Kidney (tissue), 14 donors: ENCODE results near the gene TNK2. TPM values are rescaled to one million over a fixed set of nuclear protein-coding genes. Genes with fewer than 3 reads are reported as not detected.

ENCODE experiments used
- DNase-seq, 5 donors: peaks; one replicate each; pipeline ENCODE4 v3.0.0-alpha.2; 2013 to 2020
- FAIRE-seq: peaks from 2 replicates; lab custom pipeline; 2012; peaks lifted over from hg19 to GRCh38; lab: Jason Lieb, UNC
- H3K27ac ChIP-seq, 2 donors: one replicate each; pipeline ENCODE4 v1.7.0; 2013; ENCODE audit warnings: low read depth in 2 of 2, low read length in 2 of 2, inconsistent platforms in 1 of 2
- H3K27me3 ChIP-seq: one replicate; pipeline ENCODE4 v1.7.1; 2013; ENCODE audit warnings: low read length, inconsistent platforms; ENCODE audit not compliant: control insufficient read depth, insufficient read depth
- H3K36me3 ChIP-seq, 3 donors: one replicate each; pipeline versions ENCODE4 v1.7.0 to v1.7.1; 2013; ENCODE audit warnings: low read length in 3 of 3, control low read depth in 1 of 3, inconsistent platforms in 1 of 3; ENCODE audit not compliant: insufficient read depth in 3 of 3, control insufficient read depth in 2 of 3
- H3K4me1 ChIP-seq, 3 donors: one replicate each; pipeline versions ENCODE4 v1.7.0 to v1.7.1; 2013; ENCODE audit warnings: low read length in 3 of 3, inconsistent platforms in 1 of 3, low read depth in 1 of 3; ENCODE audit not compliant: control insufficient read depth in 2 of 3, insufficient read depth in 2 of 3
- H3K4me3 ChIP-seq, 3 donors: one replicate each; pipeline versions ENCODE4 v1.7.0 to v1.8.1; 2013; ENCODE audit warnings: low read length in 3 of 3, control low read depth in 1 of 3, inconsistent platforms in 1 of 3
- H3K9ac ChIP-seq, 3 donors: one replicate each; pipeline versions ENCODE4 v1.7.0 to v1.7.1; 2013; ENCODE audit warnings: low read length in 3 of 3, control low read depth in 1 of 3, inconsistent platforms in 1 of 3
- H3K9me3 ChIP-seq, 3 donors: one replicate each; pipeline versions ENCODE4 v1.7.0 to v1.7.1; 2013; ENCODE audit warnings: low read length in 3 of 3, control low read depth in 1 of 3, inconsistent platforms in 1 of 3; ENCODE audit not compliant: control insufficient read depth in 2 of 3, insufficient read depth in 1 of 3
- intact Hi-C: fragments of 100-400 bp; cut with DNase I; formaldehyde crosslinking; loops from one replicate; pipeline ENCODE4 v1.11.1; 2022
- polyA plus RNA-seq: library from polyadenylated mRNA; stranded (reverse); fragments of 350-450 nt; fragmentation: Illumina TruSeq; extraction: RNeasy Lipid Tissue Mini Kit (QIAGEN cat#74804); gene quantifications from one replicate; pipeline ENCODE4 v1.2.3, GENCODE V29; 2014; ENCODE audit warnings: low read depth, low replicate concordance; ENCODE audit not compliant: insufficient read depth
- total RNA-seq: library from RNA; stranded (reverse); fragmentation: NEBNext Ultra II Directional; extraction: Animal tissue kit (Norgen Biotek cat#: 25700); gene quantifications from one replicate; pipeline ENCODE4 v1.2.1, GENCODE V29; 2021
- TF ChIP-seq, protein P1 (sequence below): IDR thresholded peaks from 3 replicates; pipeline ENCODE4 v1.5.1; 2012; ENCODE audit warnings: mild to moderate bottlenecking, moderate library complexity, borderline replicate concordance; ENCODE audit not compliant: insufficient read depth; ENCODE audit errors: extremely low read depth
- donor health status: control.
- donor health status: control.
- donor health status: control.
- donor health status: control.
- donor health status: control.
- donor health status: DM: yes; HTN: yes; CAD: no.
- donor health status: Normal renal cell carcinoma (clear cell type).

TNK2 gene
- total and polyA plus RNA-seq, 2 donors from 2014 or later, result 14.7 to 42.5 TPM

DNA sequence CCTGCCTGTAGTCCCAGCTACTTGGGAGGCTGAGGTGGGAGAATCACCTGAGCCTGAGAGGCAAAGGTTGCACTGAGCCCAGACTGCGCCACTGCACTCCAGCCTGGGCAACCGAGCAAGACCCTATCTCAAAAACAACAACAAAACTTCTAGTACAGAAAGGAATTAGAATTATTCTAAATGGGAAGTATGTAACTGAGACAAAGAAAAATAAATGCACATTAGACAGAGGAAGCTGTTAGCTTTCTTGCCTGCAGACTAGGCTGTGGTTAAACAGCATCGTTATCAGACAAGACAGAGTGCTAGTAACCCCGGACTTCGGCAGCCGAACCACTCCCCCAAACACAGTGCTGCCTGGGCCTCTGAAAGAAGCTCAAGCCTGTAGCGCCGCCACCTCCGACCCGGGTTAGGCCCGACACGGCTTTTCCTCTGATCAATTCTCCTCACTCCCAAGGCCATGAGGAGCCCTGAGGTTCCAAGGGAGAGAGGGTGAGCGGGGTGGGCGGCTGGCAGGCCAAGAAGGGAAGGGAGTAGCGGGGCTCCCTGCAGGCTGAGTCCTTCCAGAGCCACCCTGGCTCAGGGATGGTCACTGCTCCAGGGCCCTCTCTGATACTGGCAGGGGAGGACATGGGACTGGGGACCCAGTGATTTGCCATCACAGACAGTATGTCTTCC is 51.8 kb downstream of the TNK2 start:
- intact Hi-C loops, result no loop called here
- FAIRE-seq, result no peak
- Histone ChIP-seq H3K36me3 (no peaks in the 10 kb centered on the region), H3K9me3 (no peaks in the 10 kb centered on the region), H3K4me3 (no peak overlapping the region), H3K9ac (no peak overlapping the region), H3K27me3 (no peaks in the 10 kb centered on the region), H3K27ac (no peak overlapping the region), H3K4me1 (peaks cover 0 to 4% (median 0%) of the 10 kb centered on the region in 3 donors)
- TF ChIP-seq, protein P1, sequence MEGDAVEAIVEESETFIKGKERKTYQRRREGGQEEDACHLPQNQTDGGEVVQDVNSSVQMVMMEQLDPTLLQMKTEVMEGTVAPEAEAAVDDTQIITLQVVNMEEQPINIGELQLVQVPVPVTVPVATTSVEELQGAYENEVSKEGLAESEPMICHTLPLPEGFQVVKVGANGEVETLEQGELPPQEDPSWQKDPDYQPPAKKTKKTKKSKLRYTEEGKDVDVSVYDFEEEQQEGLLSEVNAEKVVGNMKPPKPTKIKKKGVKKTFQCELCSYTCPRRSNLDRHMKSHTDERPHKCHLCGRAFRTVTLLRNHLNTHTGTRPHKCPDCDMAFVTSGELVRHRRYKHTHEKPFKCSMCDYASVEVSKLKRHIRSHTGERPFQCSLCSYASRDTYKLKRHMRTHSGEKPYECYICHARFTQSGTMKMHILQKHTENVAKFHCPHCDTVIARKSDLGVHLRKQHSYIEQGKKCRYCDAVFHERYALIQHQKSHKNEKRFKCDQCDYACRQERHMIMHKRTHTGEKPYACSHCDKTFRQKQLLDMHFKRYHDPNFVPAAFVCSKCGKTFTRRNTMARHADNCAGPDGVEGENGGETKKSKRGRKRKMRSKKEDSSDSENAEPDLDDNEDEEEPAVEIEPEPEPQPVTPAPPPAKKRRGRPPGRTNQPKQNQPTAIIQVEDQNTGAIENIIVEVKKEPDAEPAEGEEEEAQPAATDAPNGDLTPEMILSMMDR, result no peak
- DNase-seq, result peak in 1 of 5 donors; percentile 69

DNA sequence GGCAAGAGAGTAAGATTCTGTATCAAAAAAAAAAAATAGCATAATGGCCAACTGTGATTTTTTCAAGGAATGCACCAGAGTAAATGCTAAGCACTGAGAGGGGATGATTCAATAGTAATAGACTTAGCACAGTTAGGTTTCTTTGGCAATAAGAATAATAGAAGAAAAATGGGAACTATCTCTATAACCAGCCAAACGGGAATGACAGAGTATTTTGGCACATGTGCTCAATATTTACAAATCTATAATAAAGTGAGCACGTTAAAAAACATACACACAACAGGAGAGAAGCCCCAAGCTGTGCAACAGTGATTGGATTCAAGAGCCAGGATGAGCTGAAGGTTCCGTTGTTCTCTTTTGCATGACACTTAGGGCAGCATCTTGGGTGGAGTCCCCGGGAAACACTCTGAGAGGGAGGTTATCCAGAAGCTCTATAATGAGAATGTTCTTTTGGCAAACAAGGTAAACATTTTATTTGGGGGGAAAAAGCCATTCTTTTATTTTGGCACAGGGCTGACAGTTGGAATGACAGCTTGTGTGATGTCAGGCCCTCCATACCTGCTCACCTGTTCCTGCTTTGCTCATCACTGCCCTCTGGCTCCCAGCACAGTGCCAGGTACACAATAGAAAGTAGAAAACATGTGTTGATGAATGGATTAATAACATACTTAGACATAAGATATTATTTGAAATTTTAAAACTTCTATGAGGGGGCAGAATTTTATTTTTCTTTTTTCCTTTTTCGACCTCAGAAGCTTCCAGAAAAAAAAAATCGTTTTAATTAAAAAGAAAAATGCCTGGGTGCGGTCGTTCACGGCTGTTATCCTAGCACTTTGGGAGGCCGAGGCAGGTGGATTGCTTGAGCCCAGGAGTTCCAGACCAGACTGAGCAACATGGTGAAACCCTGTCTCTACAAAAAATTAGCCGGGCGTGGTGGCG is 52.6 kb downstream of the TNK2 start:
- intact Hi-C loops, result no loop called here
- H3K9ac ChIP-seq, result no peak overlapping the region

DNA sequence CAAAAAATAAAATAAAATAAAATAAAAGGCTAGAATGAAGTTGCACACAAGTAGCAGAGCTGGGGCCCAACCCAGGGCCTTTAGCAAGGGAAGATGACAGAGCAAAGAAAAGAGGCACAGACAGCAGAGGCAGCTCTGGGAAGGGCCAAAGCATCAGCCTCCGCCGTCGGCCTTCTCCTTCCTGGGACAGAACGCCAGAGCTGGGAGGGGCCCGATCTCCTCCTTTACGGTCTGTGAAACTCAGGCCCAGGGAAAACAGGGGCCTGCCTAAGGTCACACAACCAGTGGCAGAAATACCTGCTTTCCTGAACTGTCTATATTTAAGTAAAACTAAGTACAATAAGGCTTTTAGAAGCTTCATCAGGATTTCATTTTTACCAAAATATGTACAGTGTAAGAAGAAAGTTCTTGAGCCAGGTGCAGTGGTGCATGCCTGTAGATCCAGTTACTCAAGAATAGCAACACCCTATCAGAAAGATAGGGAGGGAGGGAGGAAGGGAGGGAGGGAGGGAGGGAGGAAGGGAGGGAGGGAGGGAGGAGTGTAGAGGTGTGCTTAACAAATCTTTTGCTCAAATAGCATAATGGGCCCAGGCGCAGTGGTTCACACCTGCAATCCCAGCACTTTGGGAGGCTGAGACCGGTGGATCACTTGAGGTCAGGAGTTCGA is 53.6 kb downstream of the TNK2 start:
- peaks cover 2% of the 10 kb centered on the region for H3K27me3 ChIP-seq
- H3K4me3 ChIP-seq, result no peak overlapping the region
- H3K27ac ChIP-seq, result no peak overlapping the region
- H3K4me1 ChIP-seq, result peaks cover 0 to 4% (median 0%) of the 10 kb centered on the region in 3 donors
- H3K9me3 ChIP-seq, result no peaks in the 10 kb centered on the region
- peak; percentile 24 to 53 (median 47) for DNase-seq
- no peaks in the 10 kb centered on the region for H3K36me3 ChIP-seq
- TF ChIP-seq, protein P1, result no peak
- FAIRE-seq, result no peak
- intact Hi-C loops, result no loop called here
- no peak overlapping the region for H3K9ac ChIP-seq

More for the DNA sequence above, 52.6 kb downstream of the TNK2 start:
- no peak for FAIRE-seq
- H3K27ac ChIP-seq, result no peak overlapping the region
- TF ChIP-seq, protein P1, result no peak
- peaks cover 2% of the 10 kb centered on the region for H3K27me3 ChIP-seq
- peak in 1 of 5 donors; percentile 56 for DNase-seq
- no peaks in the 10 kb centered on the region for H3K9me3 ChIP-seq
- peaks cover 0 to 4% (median 0%) of the 10 kb centered on the region in 3 donors for H3K4me1 ChIP-seq
- no peaks in the 10 kb centered on the region for H3K36me3 ChIP-seq
- H3K4me3 ChIP-seq, result no peak overlapping the region
